T47D (cell line): ENCODE measurements around the gene TRPV5.

Source experiments
- DNase-seq, 2 experiments: peaks; one replicate each; pipeline versions ENCODE4 v3.0.0 to v3.0.0-alpha.2; 2011 to 2012; ENCODE audit warnings: low read depth in 1 of 2, low spot score in 1 of 2
- JUND ChIP-seq: IDR thresholded peaks from 2 replicates; pipeline ENCODE4 v1.6.1; 2012; ENCODE audit warnings: low read depth
- in situ Hi-C: cut with HindIII; loops from 2 replicates; pipeline ENCODE4 v1.10.0; 2016; ENCODE audit warnings: low sequenced_read_pairs, low pct_unique_long_range_greater_than_20kb

Gene TRPV5

DNA sequence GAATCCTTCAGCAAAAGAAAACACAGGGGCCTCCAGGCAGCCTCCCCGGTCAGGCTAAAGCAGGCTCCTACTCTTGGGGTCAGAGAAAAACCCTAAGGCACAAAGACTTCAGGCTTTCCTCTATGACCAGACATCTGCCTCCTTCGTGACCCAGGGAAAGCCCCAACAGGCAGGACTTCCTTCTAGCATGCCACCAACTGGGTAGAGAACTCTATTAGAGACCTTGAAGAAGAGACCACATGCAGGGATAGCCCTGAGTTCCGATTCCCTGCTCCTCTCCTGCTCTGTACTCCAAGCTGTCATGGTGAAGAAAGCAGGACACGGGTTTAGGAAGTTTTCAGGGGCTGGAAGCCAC is 49.3 kb downstream of the TRPV5 start:
- in situ Hi-C loops = no loop called here
- peak in 1 of 2 experiments; percentile 8 for DNase-seq
- no peak for TF ChIP-seq JUND

DNA sequence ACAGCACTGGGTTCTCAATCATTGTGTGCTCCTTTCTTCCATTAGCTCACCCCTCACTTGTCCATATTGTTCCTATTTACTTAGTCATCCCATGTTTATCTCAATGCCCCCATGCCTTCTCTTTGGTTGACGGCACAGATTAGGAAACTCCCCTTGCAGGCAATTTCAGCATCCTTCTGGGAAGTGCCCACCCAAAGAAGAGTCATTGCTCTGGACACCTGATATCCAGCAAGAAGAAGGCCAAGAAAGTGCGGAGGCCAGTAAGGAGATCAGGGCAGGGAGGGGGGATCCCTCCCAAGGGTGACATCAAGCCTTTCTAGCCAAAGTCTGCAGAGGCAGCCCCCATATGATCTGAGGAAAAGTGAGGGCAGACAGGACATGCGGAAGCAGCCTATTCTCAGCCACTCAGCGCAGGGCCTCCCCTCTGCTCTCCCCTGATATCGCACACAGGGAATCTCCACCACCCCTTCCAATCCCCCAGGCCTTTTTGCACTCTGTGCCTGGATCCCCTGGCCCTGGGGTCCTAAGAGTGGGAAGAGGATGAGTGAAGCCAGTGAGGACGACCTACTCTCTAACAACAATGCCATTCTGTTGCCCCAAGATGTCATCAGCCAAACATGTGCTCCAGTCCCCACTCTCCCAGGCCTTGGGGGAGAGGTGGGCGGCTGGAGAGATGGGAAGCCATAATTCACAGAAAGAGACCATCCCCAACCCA is 49.8 kb downstream of the TRPV5 start:
- in situ Hi-C loops = no loop called here
- DNase-seq = peak in 1 of 2 experiments; percentile 13
- TF ChIP-seq JUND = no peak

DNA sequence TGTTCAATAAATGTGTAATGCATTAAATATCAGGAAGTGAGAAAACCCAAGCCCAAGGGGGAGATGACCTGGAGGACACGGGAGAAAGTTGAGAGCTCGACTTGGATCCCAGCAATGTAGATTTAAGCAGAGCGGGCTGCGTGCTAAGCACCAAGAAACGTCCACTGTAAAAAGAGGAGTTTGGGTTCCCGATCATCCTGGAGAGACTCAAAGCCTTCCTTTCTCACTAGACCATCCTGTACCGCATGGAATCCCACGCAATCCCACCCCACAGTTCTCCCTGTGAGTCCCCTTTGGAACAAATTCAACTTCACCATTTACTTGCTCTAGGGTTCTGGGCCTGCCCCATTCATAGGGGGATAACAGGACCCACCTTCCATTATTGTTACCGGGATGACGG is 50.4 kb downstream of the TRPV5 start:
- DNase-seq = no peak
- no peak for TF ChIP-seq JUND
- in situ Hi-C loops = no loop called here

DNA sequence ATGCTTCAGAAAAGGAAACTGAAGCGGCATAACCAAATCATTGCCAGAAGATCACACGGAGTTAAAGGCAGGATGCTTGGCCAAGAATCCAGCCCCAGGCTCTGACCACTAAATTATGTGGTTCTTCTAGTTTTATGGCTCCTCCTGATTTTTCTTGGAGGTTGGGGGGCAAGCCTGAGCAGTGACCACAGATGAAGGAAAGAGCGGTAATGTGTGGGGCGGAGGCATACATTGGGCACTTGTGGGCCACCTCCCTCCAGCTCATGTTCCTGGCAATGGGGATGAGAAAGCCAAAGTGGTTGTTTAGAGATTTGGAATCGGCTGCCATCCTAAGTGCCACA is 51.2 kb downstream of the TRPV5 start:
- in situ Hi-C loops = no loop called here
- no peak for TF ChIP-seq JUND

DNA sequence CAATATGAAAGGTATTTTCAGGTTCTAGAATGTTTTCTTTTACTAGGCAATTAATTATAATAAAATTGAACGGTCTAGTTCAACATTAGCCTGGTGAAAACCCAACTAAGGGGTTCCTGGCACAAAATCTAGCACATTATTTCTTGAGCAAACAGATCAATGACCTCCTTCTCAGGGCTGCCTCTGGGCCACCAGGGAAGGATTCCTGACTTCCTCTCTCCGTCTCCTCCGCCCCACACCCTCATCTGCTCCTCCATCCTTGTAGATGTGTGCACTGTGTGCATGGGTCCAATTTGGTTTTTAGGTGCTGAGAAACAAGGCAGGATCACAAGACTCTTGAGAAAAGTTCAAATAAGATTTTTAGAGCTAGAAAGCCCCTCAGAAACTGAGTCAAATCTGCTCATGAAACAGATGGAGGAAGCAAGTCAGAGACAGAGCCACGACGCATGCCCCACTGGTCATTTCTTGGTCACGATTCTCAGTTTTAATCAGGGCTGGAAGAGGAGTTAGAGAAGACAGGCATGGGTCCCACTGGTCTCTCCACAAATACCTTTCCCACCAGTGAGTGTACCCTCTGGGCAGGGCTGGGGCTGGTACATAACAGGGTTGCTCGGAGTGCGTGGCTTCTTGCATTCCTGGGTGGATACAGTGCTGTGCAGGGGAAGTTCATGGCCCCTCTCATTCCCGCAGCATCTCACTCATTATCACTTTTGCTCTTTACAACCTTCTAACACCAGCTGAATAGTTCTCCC is 51.8 kb downstream of the TRPV5 start:
- in situ Hi-C loops = no loop called here

More for the DNA sequence above, 51.2 kb downstream of the TRPV5 start:
- DNase-seq = peak in 1 of 2 experiments; percentile 87

DNA sequence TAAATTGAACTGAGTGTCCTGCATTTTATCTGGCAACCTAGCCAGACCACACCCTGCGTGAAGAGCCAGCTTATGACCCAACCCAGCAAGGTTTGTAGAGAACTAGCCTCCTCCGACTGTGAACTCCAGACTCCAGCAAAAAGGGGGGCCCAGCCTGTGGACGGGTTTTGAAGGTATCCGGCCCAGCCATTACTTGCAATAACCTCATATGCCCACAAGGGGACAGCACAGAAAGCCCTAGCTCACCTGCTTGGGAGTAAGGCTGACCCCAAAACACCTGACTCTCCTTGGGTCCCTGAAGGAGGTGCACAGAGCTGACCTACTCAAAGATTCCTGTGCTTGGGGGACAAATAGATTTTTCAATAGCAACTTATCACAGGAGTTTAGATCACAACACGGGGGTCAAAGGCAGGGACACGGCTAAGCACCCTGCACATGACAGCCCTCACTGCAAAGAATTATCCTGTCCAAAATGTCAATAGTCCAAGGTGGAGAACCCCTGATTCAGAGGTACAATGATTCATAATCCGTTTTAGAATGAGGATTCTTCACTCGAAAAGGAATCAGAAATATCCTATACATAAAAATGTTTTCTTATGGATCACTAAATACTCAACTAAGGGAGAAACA is 52.6 kb downstream of the TRPV5 start:
- DNase-seq = peak in 1 of 2 experiments; percentile 69
- in situ Hi-C loops = no loop called here
- no peak for TF ChIP-seq JUND

More for the DNA sequence above, 51.8 kb downstream of the TRPV5 start:
- peak in 1 of 2 experiments; percentile 17 for DNase-seq
- TF ChIP-seq JUND = no peak

DNA sequence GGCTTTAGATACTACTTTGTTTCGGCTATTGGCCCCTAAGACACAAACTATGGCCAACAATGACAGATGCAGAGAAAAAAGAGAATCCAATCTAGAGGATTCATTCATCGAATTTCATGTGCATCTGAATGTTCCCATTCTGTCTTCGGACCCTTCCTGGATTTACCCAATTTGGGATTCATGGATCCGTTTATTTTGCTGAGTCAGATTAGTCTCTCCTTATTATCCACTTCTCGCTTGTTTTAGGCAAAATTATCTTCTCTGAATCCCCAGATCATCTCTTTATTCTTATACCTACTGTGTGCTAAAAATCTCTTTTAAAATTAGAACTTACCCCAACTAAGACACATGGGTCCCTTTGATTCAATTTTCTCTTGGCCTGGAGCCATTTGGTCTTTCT is 54.5 kb downstream of the TRPV5 start:
- in situ Hi-C loops = no loop called here
- TF ChIP-seq JUND = no peak
- DNase-seq = no peak

DNA sequence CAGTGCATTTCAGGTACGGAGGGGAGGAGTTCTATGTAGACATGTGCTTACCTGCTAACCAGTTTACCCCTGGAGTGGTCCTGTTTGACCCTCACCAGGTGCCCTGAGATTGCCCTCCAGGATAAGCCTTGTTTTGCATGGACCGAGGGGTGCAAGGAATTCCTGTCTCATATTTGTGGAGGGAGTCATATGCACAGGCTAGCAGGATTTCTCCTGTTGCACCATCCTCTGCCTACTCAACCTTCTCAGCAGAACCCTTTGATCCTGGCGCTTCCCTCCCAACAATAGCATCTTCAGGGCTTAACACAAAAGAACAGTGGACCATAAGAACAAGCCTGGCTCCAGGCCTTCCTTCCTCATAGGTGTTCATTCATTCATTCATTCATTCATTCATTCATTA is 55.2 kb downstream of the TRPV5 start:
- no peak for DNase-seq
- in situ Hi-C loops = no loop called here
- TF ChIP-seq JUND = no peak

DNA sequence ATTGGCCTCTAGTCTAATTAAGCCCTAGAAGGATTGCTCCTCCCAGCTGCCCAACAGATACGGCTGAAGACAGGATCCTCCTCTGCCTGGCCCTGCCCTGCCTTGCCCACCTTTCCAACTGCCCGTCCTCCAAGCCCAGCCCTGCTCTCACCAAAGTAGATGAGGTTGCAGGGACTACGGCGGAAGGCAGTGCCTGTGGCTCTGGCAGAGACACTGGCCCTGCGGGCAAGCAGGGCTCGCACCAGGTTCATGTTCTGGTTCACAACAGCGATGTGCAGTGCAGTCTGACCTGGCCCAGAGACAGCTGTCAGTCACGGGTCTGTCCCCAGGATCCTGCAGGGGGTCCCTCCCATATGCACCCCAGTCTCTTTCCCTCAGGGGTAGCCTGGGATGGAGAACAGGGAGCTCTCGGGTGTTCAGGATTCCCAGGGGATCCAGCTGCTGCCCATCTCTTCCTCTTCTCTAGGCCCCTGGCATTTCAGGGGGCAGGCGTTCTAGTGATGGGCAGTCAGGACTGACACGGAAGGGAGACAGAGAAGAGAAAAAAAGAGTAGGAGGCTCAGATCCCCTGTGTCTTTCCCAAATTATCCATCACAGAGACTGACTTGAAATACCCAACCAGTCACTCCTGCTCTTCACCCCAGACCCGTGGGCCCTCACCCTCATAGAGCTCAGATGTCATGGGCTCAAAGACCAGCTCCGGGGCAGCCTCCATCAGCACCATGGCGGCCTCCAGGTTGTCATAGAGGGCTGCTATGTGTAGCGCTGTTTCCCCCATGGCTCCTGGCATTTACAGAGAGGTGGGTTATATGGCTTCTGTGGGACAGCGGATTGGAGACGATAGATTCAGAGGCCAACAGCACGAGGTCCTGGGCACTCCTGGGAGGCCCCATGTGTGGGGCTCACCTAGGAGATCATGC is 56.3 kb downstream of the TRPV5 start:
- TF ChIP-seq JUND = no peak
- in situ Hi-C loops = no loop called here
- DNase-seq = no peak

DNA sequence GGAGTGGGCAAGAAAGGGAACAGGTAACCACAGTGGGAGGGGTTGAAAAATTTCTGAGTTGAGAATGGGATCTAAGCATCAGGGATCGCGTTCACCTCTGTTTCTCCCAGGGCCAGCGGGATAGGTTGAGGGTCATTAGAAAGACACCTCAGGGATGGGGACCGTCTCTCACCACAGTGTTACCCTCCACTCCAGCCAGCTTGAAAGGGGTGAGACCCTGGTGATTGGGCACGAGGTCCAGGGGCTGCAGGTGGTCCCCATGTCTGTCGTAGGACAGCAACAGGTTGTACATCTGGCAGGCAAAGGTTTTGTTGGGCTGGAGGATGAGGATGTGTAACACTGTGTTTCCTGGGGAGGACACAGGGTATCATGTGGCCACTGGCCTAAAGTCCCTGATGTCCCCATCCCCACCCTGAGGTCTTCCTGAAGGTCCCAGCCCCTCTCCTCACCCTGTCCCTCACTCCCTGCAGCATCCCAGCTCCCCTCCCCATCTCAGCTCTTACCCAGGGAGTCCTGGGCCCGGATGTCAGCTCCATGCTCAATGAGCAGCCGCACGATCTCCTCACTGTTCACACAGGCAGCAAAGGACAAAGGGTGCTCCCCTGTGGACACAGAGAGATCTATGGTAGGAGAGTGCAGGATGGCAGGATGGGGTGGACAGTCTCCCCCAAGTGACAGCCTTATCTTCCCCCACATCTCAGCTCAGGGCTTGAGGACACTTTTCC is 57.1 kb downstream of the TRPV5 start:
- in situ Hi-C loops = no loop called here
- no peak for TF ChIP-seq JUND
- no peak for DNase-seq

DNA sequence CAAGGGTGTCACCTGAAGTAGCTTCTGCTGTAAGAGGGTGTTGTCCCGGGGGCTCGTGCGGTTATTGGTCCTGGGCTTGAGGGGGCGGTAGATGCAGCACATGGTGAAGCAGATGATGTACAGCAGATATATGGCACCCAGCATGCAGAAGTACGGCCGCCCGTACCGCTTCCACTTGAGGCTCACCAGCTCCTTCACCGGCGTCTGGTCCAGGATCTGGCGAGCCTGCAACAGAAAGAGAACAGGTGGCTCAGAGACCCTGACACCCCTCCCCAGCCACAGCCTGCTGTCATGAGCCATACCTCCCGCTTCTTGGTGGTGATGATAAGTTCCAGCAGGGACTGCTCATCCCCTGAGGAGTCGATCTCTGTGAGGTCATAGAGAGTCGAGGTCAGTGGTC is 58.1 kb downstream of the TRPV5 start:
- no peak for TF ChIP-seq JUND
- in situ Hi-C loops = no loop called here

DNA sequence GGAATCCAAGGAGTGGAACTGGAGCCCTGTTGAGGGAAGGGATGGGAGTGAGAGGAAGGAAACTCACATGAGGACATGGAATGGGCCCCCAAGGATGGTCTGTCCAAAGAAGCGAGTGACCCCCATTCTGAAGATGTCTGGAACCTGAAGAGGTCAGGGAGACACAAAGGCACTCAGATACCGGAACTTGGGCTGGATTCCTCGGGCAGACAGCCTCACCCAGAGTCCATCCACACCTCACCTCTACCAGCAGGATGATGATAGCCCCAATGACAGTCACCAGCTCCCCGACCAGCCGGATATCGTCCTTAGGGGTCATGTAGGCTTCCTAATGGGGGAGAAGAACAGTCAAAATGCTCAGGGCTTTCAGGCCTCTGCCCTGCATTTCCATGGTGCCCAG is 58.7 kb downstream of the TRPV5 start:
- no peak for DNase-seq
- TF ChIP-seq JUND = no peak
- in situ Hi-C loops = no loop called here

More for the DNA sequence above, 58.1 kb downstream of the TRPV5 start:
- no peak for DNase-seq
